NB4 (cell line): Measurements from ENCODE around the gene USP24.

Source experiments
- POLR2A ChIP-seq: IDR thresholded peaks from 2 replicates; pipeline ENCODE4 v1.6.1; 2011; ENCODE audit warnings: mild to moderate bottlenecking; ENCODE audit not compliant: insufficient read length; ENCODE audit errors: extremely low read depth
- TF ChIP-seq, protein P1 (sequence below): IDR thresholded peaks from one replicate; pipeline ENCODE4 v1.5.1; 2012; ENCODE audit warnings: low read depth, low read length

DNA sequence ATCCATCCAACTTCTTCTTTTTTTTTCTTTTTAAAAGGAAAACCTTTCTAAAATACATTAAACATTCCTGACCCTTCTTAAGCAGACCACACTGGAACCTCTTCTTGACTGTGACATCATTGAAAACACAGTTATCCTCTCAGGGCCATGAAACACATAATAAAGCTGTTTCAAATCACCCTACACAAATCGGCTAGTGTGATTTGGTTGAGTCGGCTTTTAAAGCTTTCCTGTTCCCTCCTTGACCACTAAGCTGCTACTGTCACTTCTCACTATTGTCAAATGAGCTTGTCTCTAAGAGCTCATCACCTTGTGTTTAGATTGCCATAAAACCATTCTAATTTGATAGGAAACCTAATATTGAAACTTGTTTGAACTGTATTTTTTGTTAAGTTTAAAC, 5.9 kb downstream of the USP24 start:
- TF ChIP-seq, protein P1, sequence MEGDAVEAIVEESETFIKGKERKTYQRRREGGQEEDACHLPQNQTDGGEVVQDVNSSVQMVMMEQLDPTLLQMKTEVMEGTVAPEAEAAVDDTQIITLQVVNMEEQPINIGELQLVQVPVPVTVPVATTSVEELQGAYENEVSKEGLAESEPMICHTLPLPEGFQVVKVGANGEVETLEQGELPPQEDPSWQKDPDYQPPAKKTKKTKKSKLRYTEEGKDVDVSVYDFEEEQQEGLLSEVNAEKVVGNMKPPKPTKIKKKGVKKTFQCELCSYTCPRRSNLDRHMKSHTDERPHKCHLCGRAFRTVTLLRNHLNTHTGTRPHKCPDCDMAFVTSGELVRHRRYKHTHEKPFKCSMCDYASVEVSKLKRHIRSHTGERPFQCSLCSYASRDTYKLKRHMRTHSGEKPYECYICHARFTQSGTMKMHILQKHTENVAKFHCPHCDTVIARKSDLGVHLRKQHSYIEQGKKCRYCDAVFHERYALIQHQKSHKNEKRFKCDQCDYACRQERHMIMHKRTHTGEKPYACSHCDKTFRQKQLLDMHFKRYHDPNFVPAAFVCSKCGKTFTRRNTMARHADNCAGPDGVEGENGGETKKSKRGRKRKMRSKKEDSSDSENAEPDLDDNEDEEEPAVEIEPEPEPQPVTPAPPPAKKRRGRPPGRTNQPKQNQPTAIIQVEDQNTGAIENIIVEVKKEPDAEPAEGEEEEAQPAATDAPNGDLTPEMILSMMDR = no peak
- TF ChIP-seq POLR2A = no peak
